ENCODE measurements around the gene SPIN1.

GRCh38 chr9:88497224-88497623 lies 109.0 kb downstream of the SPIN1 start:
- no peak for TF ChIP-seq CTCF (IDR thresholded peaks at IDR 0.05)
- TF ChIP-seq EZH2 (IDR thresholded peaks at IDR 0.05; ENCODE audit: borderline replicate concordance, insufficient read depth, low read depth, low read length, poor library complexity, severe bottlenecking) = no peak

Data from B cell (primary cell).